Ovary (tissue), 9 donors: ENCODE data around the gene BLOC1S5. TPM values are rescaled to one million over a fixed set of nuclear protein-coding genes. Genes with fewer than 3 reads are reported as not detected.

ENCODE experiments used
- DNase-seq, 5 donors: peaks; one replicate each; pipeline ENCODE4 v3.0.0-alpha.2; 2019 to 2020
- H3K27ac ChIP-seq, 2 donors: fragments of 200-600 bp; one replicate each; pipeline versions ENCODE4 v1.5.1 to v1.8.0; 2019 to 2022
- H3K27me3 ChIP-seq: fragments of 200-600 bp; one replicate; pipeline ENCODE4 v1.8.0; 2022
- H3K36me3 ChIP-seq: fragments of 200-600 bp; sonication (generic); one replicate; pipeline ENCODE4 v1.5.1; 2019
- H3K4me1 ChIP-seq: one replicate; pipeline ENCODE4 v1.8.1; 2013; ENCODE audit warnings: mild to moderate bottlenecking, moderate library complexity; ENCODE audit not compliant: insufficient read depth
- H3K4me3 ChIP-seq: fragments of 200-600 bp; sonication (generic); one replicate; pipeline ENCODE4 v1.5.1; 2017
- H3K9me3 ChIP-seq, 2 donors: fragments of 200-600 bp in 1 of 2; sonication (generic) in 1 of 2; one replicate each; pipeline versions ENCODE4 v1.5.1 to v1.8.1; 2013 to 2019; ENCODE audit warnings: mild to moderate bottlenecking in 1 of 2, moderate library complexity in 1 of 2
- EP300 ChIP-seq: sonication (generic); formaldehyde crosslinking; IDR thresholded peaks from one replicate; pipeline ENCODE4 v1.6.1; 2017; ENCODE audit warnings: antibody characterized with exemption
- POLR2A ChIP-seq: fragments of 450-650 bp; IDR thresholded peaks from one replicate; pipeline ENCODE4 v1.6.1; 2017; ENCODE audit warnings: antibody characterized with exemption, mild to moderate bottlenecking, moderate library complexity
- WGBS, 3 donors: extraction: QIAGEN DNeasy Blood & Tissue Kit in 1 of 3; methylation state at CpG; one replicate each; pipeline versions ENCODE4 v1.1.5 to v1.1.7; 2013 to 2017; 5-methylcytosine and 5-hydroxymethylcytosine counted together
- intact Hi-C, 4 donors: fragments of 100-400 bp; cut with DNase I; formaldehyde crosslinking; loops; one replicate each; pipeline versions ENCODE4 v1.11.0 to v1.15.1; 2022 to 2023
- polyA plus RNA-seq, 2 donors: library from polyadenylated mRNA; stranded (reverse); fragments of 200-250 nt in 1 of 2; fragments of 350-450 nt in 1 of 2; fragmentation: Illumina TruSeq in 1 of 2; extraction: RNeasy Lipid Tissue Mini Kit (QIAGEN cat#74804) in 1 of 2; gene quantifications; one replicate each; pipeline ENCODE4 v1.2.3, GENCODE V29; 2013 to 2014
- total RNA-seq, 7 donors: library from RNA; depleted of rRNA in 2 of 7; stranded (reverse); fragments of >200 nt in 2 of 7; fragmentation: NEBNext Ultra II Directional in 3 of 7; extraction: Animal tissue kit (Norgen Biotek cat#: 25700) in 3 of 7; gene quantifications; one replicate each; pipeline versions ENCODE4 v1.1.0 to v1.2.4, GENCODE V29; 2016 to 2023
- TF ChIP-seq, protein P1 (sequence below), 3 donors: fragments of 450-650 bp in 2 of 3; fragments of 200-600 bp in 1 of 3; IDR thresholded peaks; one replicate each; pipeline versions ENCODE4 v1.5.1 to v1.8.0; 2016 to 2022; ENCODE audit warnings: antibody characterized with exemption in 3 of 3, mild to moderate bottlenecking in 1 of 3
- donor health status: DM: no; HTN: no; CAD: no; lungs with moderate emphysema.
- donor health status: DM: no; HTN: no; CAD: no.
- donor health status: Bipolar disorder and iron deficiency.
- donor health status: DM: yes; HTN: yes; CAD: no.
- donor health status: DM: no; HTN: no; CAD: no.
- donor health status: DM: yes; HTN: yes; CAD: no.

BLOC1S5 gene
- total and polyA plus RNA-seq, 9 donors, result 8.8 to 21.5 (median 15.4) TPM

DNA sequence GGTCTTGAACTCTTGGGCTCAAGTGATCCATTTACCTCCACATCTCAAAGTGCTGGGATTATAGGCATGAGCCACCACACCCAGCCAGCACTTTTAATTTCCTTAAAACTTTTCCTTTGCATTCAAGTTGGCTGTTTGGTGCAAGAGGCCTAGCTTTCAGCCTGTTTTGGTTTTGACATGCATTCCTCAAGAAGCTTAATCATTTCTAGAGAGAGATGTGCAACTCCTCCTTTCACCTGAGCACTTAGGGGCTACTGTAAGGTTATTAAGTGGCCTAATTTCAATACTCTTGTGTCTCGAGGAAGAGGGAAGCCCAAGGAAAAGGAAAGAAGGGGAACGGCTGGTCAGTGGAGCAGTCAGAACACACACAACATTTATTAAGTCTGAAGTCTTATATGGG, 13.8 kb upstream of the BLOC1S5 start:
- no peaks in the 10 kb centered on the region for H3K36me3 ChIP-seq
- no peak for TF ChIP-seq EP300
- TF ChIP-seq, protein P1, sequence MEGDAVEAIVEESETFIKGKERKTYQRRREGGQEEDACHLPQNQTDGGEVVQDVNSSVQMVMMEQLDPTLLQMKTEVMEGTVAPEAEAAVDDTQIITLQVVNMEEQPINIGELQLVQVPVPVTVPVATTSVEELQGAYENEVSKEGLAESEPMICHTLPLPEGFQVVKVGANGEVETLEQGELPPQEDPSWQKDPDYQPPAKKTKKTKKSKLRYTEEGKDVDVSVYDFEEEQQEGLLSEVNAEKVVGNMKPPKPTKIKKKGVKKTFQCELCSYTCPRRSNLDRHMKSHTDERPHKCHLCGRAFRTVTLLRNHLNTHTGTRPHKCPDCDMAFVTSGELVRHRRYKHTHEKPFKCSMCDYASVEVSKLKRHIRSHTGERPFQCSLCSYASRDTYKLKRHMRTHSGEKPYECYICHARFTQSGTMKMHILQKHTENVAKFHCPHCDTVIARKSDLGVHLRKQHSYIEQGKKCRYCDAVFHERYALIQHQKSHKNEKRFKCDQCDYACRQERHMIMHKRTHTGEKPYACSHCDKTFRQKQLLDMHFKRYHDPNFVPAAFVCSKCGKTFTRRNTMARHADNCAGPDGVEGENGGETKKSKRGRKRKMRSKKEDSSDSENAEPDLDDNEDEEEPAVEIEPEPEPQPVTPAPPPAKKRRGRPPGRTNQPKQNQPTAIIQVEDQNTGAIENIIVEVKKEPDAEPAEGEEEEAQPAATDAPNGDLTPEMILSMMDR (IDR thresholded peaks at IDR 0.05), result no peak
- TF ChIP-seq POLR2A, result no peak
- WGBS, 3 donors, result 91 to 94% (median 92%) methylated on average over 2 of the region's 2 CpGs

DNA sequence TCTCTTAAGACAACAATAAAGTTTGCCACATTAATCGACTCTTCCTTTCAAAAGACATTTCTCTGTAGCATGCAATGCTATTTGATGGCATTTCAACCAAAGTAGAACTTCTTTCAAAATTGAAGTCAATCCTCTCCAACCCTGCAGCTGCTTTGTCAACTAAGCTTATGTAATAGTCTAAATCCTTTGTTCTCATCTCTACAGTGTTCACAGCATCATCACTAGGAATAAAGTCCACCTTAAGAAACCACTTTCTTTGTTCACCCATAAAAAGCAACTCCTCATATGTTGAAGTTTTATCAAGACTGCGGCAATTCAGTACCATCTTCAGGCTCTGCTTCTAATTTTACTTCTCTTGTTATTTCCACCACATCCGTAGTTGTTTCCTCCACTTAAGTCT, 11.5 kb upstream of the BLOC1S5 start:
- Histone ChIP-seq H3K4me3 (no peak overlapping the region), H3K27ac (no peak overlapping the region), H3K9me3 (no peaks in the 10 kb centered on the region), H3K27me3 (no peaks in the 10 kb centered on the region), H3K36me3 (no peaks in the 10 kb centered on the region), H3K4me1 (no peaks in the 10 kb centered on the region)
- WGBS, 3 donors, result 86 to 96% (median 92%) methylated on average over 3 of the region's 3 CpGs
- no peak for DNase-seq
- intact Hi-C loops, result no loop called here
- TF ChIP-seq, protein P1 (IDR thresholded peaks at IDR 0.05), result no peak
- TF ChIP-seq POLR2A (no peak), EP300 (no peak)

More for the DNA sequence above, 13.8 kb upstream of the BLOC1S5 start:
- Histone ChIP-seq H3K27ac (no peak overlapping the region), H3K4me3 (no peak overlapping the region), H3K9me3 (no peaks in the 10 kb centered on the region), H3K4me1 (no peaks in the 10 kb centered on the region), H3K27me3 (no peaks in the 10 kb centered on the region)
- DNase-seq, result no peak
- intact Hi-C loops, result no loop called here

DNA sequence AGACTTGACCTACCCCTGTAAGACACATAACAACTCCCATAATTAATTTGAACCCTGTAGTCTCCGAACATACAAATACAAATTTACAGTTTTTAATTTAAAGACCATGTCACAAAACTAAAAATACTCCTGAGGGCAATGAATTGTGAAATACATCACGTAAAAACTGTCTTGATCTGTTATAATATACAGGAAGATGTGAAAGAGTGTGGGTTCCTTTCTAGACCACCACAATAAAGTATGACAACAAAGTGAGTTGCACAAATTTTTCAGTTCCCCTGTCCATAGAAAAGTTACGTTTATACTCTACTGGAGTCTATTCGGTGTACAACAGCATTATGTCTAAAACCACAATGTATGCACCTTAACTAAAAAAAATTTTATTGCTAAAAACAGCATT, 11.0 kb upstream of the BLOC1S5 start:
- 94 to 95% (median 94%) methylated on average over 4 of the region's 4 CpGs for WGBS, 3 donors
- Histone ChIP-seq H3K4me1 (no peaks in the 10 kb centered on the region), H3K9me3 (no peaks in the 10 kb centered on the region), H3K36me3 (no peaks in the 10 kb centered on the region), H3K4me3 (no peak overlapping the region), H3K27me3 (no peaks in the 10 kb centered on the region), H3K27ac (no peak overlapping the region)
- no peak for DNase-seq
- intact Hi-C loops, result no loop called here
- TF ChIP-seq EP300, result no peak
- no peak for TF ChIP-seq POLR2A
- TF ChIP-seq, protein P1 (IDR thresholded peaks at IDR 0.05), result no peak

GRCh38 chr6:8074213-8074612, 10.0 kb upstream of the BLOC1S5 start:
- no peaks in the 10 kb centered on the region for H3K27me3 ChIP-seq
- DNase-seq, result no peak
- H3K36me3 ChIP-seq, result no peaks in the 10 kb centered on the region
- H3K27ac ChIP-seq, result no peak overlapping the region
- no peak overlapping the region for H3K4me3 ChIP-seq
- 39 to 60% (median 44%) methylated on average over 4 of the region's 4 CpGs for WGBS, 3 donors
- intact Hi-C loops, result no loop called here
- no peaks in the 10 kb centered on the region for H3K4me1 ChIP-seq
- H3K9me3 ChIP-seq, result no peaks in the 10 kb centered on the region
- no peak for TF ChIP-seq EP300
- TF ChIP-seq POLR2A, result no peak
- TF ChIP-seq, protein P1 (IDR thresholded peaks at IDR 0.05), result no peak

GRCh38 chr6:8073758-8074157, 9.6 kb upstream of the BLOC1S5 start:
- Histone ChIP-seq H3K27ac (no peak overlapping the region), H3K4me3 (no peak overlapping the region), H3K27me3 (no peaks in the 10 kb centered on the region), H3K9me3 (no peaks in the 10 kb centered on the region), H3K4me1 (no peaks in the 10 kb centered on the region), H3K36me3 (no peaks in the 10 kb centered on the region)
- WGBS, 3 donors, result 54 to 75% (median 63%) methylated on average over 3 of the region's 3 CpGs
- DNase-seq, result no peak
- intact Hi-C loops, result no loop called here
- TF ChIP-seq, protein P1 (IDR thresholded peaks at IDR 0.05), result no peak
- TF ChIP-seq EP300, result no peak
